GM18951 (cell line): ENCODE results near the gene DCDC2.
"Not testable (repeated sequence)": the region's sequence is repeated elsewhere in the genome, so short reads cannot be mapped to it uniquely, and the experiment has no call there.

Experiments used
- POLR2A ChIP-seq: IDR thresholded peaks from 4 replicates; pipeline ENCODE4 v1.6.1; 2011; ENCODE audit warnings: mild to moderate bottlenecking; ENCODE audit not compliant: insufficient read length, insufficient read depth; ENCODE audit errors: extremely low read depth
- in situ Hi-C: fragments of 300-500 bp; cut with MboI; formaldehyde crosslinking; loops from one replicate; pipeline ENCODE4 v1.12.0; 2022; ENCODE audit warnings: low sequenced_read_pairs, mixed read lengths, inconsistent platforms; ENCODE audit not compliant: unreplicated experiment

DCDC2 gene

DNA sequence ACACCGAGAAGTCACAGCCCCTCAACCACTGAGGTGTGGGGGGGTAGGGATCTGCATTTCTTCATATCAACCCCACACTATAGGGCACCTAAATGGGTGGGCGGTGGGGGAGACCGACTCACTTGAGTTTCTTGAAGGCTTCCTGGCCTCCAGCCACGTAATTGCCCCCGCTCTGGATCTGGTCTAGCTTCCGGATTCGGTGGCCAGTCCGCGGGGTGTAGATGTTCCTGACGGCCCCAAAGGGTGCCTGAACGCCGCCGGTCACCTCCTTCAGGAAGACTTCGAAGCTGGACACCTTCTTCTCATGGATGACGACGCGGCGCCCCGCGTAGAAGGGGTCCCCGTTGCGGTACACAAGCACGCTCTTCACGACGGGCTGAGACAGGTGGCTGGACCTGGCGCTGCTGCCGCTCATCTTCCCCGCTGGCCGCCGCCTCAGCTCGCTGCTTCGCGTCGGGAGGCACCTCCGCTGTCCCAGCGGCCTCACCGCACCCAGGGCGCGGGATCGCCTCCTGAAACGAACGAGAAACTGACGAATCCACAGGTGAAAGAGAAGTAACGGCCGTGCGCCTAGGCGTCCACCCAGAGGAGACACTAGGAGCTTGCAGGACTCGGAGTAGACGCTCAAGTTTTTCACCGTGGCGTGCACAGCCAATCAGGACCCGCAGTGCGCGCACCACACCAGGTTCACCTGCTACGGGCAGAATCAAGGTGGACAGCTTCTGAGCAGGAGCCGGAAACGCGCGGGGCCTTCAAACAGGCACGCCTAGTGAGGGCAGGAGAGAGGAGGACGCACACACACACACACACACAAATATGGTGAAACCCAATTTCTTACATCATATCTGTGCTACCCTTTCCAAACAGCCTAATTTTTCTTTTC, at the start of gene DCDC2:
Gene DCDC2, minus strand, starts transcription at position 724 of the 883 bp plus-strand sequence. Its CDS starts 309 bp downstream, at position 415.
- TF ChIP-seq POLR2A = no peak

GRCh38 chr6:24405262-24405661, 47.4 kb upstream of the DCDC2 start:
- in situ Hi-C loops = no loop called here

More for the DNA sequence above, at the start of gene DCDC2:
- in situ Hi-C loops = no loop called here

GRCh38 chr6:24403501-24403824, 45.6 kb upstream of the DCDC2 start:
- in situ Hi-C loops = no loop called here
- no peak for TF ChIP-seq POLR2A

More at GRCh38 chr6:24405262-24405661, 47.4 kb upstream of the DCDC2 start:
- TF ChIP-seq POLR2A = no peak

DNA sequence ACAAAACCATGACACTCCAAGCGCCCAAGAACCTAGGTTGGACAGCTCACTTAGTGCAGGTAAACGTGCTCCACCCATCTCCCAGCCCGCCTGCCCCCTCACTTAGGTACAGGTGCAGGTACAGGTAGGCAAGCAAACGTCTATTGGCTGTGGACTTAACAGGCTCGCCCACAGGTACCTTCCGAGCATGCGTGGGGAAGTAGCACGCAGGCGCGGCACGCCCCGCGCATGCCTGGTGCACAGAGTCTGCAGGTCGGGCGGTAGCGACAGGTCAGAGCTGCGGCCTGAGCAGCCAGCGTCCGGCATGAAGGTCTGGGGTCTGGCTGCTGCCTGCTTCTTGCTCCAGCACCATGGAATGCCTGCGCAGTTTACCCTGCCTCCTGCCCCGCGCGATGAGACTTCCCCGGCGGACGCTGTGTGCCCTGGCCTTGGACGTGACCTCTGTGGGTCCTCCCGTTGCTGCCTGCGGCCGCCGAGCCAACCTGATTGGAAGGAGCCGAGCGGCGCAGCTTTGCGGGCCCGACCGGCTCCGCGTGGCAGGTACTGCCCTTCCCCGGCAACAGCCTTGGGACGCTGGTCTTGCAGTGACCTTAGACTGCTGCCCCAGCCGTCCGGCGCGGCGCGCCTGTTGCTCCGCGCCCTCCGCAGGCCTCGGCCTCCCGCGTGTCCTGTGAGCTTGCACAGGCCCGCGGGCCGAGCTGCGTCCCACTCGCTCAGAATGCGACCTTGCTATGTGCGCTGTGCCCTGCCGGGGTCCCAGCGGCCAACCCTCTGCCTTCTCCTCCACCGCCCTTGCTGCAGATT, 45.0 kb upstream of the DCDC2 start, which contains the start of gene MRS2:
Gene MRS2, plus strand, starts transcription at position 240 of the 804 bp plus-strand sequence. Its CDS starts 111 bp downstream, at position 351.
- in situ Hi-C loops = no loop called here
- peak; percentile 93 for TF ChIP-seq POLR2A

DNA sequence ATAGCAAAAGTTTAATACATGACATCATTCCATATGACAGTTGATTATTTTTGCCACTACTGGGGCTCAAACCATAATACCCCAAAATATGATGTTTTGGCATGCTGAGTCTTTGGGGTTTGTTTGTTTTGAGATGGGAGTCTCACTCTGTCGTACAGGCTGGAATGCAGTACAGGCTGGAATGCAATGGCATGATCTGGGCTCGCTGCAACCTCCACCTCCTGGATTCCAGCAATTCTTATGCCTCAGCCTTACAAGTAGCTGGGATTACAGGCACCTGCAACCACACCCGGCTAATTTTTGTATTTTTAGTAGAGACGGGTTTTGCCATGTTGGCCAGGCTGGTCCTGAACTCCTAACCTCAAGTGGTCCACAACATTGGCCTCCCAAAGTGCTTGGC, 43.6 kb upstream of the DCDC2 start:
- no peak for TF ChIP-seq POLR2A
- in situ Hi-C loops = no loop called here

DNA sequence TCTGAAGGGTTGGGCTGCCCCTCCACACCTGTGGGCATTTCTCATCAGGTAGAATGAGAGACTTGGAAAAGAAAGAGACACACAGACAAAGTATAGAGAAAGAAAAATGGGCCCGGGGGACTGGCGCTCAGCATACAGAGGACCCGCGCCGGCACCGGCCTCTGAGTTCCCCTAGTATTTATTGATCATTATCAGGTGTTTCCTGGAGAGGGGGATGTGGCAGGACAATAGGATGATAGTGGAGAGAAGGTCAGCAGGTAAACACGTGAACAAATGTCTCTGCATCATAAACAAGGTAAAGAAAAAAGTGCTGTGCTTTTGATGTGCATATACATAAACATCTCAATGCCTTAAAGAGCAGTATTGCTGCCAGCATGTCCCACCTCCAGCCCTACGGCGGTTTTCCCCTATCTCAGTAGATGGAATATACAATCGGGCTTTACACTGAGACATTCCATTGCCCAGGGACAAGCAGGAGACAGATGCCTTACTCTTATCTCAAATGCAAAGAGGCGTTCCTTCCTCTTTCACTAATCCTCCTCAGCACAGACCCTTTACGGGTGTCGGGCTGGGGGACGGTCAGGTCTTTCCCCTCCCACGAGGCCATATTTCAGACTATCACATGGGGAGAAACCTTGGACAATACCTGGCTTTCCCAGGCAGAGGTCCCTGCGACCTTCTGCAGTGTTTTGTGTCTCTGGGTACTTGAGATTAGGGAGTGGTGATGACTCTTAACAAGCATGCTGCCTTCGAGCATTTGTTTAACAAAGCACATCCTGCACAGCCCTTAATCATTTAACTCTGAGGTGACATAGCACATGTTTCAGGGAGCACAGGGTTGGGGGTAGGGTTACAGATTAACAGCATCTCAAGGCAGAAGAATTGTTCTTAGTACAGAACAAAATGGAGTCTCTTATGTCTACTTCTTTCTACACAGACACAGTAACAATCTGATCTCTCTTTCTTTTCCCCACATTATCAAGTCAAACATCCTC, 42.5 kb upstream of the DCDC2 start:
- in situ Hi-C loops = not testable (repeated sequence)

DNA sequence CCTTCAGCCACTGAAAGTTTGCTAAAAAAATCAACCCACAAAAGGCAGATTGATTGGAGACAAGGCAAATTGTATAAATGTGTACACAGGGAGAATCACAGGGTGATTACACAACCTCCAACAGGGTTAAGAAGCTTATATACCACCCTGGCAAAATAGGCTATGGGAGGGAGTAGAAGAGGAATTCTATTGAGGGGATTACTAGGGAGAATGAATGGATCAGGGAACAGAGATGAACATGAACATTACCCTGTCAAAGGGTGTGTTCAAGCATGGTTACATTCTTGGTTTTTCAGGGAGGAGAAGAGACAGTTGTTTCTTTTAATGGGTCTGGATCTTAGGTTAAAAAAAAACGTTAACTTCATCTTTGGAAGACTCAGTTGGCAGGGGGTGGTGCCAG, 39.8 kb upstream of the DCDC2 start:
- in situ Hi-C loops = no loop called here

DNA sequence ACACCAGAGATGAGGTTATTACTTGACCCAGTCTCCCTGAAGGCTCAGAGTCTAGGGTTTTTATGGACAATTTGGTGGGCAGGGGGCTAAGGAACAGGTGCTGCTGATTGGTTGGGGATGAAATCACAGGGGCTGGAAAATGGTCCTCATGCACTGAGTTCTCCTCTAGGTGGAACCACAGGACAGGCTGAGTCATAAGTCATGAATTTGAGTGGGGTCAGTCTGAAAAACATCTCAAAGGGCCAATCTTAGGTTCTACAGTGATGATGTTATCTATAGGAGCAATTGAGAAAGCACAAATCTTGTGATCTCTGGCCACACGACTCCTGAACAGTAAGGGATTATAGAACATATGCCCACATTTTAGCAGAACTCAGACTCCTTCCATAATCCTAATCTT, 39.0 kb upstream of the DCDC2 start:
- no peak for TF ChIP-seq POLR2A
- in situ Hi-C loops = no loop called here

More for the DNA sequence above, 39.8 kb upstream of the DCDC2 start:
- TF ChIP-seq POLR2A = no peak

DNA sequence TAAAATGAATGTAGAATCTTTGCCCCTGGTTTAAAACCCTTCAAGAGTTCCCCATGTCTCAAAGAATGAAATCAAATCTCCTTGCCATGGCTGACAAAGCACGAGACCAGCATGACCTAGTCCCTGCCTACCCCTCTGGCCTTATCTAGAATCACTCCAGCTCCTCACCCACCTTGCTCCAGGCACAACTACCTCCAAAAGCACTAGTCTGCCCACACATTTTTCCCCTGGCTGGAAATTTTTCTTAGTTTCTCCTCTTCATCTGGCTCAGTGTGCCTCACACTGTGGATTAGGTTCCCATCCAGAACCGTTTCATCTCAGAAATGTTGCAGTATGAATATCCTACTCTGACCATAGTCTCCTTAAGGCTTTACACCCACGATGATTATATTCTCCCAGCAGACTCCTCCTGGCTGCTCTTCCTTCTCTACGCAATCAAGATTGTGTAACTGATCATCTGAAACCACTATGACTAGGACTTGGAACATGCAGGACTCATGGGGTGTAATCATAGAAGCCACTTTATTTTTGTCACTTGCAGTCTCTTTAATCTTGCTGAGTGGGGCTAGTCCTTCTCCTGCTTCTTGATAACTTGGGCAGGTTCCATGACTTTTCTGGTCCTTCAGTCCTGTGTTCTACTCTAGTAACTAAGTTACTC, 37.0 kb upstream of the DCDC2 start:
- TF ChIP-seq POLR2A = no peak
- in situ Hi-C loops = no loop called here

DNA sequence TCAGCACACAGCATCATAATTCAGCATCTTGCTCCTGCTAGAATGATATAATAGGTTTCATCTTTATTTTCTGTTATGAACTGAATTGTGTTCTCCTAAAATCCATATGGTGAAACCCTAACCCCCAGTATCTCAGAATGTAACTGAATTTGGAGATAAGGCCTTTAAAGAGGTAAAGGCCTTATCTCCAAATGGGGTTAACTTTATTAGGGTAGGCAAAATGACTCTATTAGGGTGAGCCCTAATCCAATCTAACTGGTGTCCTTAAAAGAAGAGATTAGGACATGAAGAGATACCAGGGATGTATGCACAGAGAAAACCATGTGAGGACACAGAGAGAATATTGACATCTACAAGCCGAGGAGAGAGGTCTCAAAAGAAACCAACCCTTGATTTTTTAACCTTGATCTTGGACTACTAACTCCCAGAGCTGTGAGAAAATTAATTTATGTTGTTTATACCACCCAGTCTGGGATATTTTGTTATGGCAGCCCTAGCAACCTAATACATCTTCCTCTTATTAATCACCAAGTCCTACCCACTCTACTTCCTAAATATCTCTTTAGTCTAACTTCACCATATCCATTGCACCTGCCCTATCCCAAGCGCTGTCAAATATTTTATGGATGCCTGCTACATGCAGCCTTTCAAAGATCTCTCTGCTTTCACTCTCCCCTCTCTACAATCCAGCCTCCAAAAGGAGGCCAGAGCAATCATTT, 36.4 kb upstream of the DCDC2 start:
- in situ Hi-C loops = no loop called here
- no peak for TF ChIP-seq POLR2A

DNA sequence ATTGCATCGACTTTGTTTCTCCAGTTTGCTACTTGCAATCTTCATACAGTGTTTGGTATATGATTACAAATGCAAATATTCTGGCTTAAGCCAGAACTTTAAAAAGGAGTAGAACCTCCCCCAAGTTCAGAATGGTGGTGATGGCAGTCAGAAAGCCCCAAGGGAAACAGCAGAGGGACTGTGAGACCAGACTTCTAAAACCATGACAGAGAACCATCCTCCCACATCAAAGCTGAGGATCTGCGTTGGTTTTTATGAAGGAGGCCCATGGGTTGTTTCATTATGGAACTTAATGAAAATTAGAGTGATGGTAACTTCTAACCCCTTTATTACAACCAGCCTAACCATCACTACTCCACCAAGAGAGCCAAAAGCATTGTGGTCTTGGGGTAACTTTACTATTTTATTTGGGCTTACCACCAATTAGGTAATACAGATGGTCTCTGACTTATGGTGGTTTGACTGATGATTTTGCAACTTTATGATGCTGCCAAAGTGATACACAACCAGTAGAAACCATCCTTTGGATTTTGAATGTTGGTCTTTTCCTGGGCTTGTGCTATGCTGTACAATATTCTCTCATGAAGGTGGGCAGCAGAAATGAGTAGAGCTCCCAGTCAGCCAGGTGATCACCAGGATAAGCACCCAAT, 34.0 kb upstream of the DCDC2 start:
- in situ Hi-C loops = no loop called here
- TF ChIP-seq POLR2A = no peak

DNA sequence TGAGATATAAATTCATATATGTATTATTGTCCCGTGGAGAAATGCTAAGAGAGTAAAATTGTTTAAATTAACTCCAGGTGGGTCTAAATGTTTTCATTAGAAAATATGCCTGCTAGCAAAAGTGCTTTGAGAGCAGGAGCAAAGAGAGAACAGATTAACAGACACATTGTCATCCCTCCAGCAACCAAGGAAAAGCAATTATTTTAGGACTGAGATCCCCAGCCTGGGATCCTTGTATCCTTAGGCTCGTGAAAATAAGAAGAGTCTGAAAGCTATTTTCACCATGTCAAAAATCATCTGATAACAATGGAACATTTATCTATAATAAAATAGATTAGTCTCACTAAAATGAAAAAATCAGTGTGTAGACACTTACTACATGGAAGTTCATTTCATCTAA, 33.3 kb upstream of the DCDC2 start:
- in situ Hi-C loops = no loop called here
- no peak for TF ChIP-seq POLR2A
